HG02973 (cell line): ENCODE data around the gene SHE.

ENCODE experiments used
- ATAC-seq: cut with Tn5 transposase; IDR thresholded peaks from one replicate; pipeline ENCODE4 v1.9.1; 2021; ENCODE audit warnings: moderate library complexity; ENCODE audit not compliant: unreplicated experiment

Gene SHE

DNA sequence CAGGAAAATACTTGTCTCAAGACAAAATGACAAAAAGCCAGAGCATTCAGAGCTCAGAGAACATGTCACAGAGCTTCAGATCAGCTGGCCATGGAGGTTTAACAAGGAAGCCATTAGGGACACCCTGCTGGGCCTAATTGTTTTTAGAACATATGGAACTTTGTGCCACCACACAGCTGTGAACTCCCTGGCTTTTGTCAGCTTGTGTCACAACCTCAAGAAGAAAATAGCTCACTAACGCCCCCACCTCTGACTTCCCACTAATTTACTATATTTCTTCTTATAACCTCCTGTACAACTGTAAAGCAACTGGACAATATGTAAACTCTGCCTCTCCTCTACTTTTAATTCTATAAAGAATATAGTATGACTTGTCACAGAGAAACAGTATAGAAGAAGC lies 21.2 kb downstream of the SHE start:
- no peak for ATAC-seq

DNA sequence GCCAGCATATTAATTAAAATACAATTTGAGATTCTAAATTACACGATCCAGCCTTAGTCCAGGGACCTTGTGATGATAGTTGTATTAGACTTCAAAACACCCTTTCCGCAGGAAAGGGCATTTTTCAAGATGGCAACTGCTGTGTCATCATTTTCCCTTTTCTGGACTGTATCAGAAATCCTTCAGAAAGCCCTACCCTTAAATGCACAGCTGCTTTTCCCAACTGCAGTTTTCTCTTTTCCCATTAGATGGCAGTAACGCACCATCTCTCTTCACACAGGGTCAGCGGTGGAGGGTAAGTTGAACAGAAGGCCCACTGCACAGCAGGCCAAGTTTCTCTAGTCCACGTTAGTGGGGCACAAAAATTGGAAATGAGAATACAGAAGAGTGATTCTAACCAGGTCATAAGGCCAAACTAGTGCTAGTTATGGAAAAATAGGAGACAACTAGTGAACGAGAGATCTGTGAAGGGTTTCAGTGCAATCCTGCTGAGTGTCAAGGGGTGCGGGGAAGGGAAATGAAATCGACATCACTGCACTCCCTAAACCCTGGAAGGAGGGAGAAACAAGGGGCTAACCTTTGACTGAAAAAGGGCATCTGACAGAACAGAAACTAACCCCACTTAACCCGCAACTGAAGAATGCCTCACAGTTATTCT lies 22.3 kb downstream of the SHE start:
- no peak for ATAC-seq

DNA sequence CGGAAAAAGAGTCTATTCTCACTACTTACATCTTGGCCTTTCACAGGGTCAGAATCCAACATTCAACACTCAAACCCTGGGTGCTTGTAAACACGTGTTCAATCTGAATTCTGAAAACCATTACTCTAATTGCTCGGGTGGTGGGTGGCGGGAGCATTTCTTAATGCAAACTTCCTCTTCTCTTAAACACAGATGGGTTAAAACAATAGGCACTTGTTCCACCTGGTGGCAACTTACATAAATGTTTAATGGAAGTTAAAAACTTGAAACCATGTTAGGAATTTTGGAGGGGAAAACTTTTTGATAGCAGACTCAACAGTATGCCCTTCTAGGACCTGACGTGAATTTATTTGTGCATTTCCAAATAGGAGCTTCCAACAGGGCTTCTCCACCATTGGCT lies 23.6 kb downstream of the SHE start:
- no peak for ATAC-seq

DNA sequence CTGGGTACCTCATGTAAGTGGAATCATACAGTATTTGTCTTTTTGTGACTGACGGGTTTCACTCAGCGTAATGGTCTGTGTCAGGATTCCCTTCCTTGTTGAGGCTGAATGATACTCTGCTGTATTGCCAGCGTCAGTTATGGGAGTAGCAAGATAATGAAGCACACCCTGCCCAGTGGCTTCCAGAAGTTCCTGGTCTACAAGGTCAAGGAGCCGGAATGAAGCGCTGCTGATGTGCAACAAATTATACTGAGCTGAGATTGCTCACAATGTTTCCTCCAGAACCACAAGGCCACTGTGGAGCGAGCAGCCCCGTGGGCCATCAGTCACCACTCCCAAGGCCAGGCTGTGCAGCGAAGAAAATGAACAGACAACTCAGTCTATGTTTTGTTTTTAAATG lies 24.2 kb downstream of the SHE start:
- ATAC-seq = no peak

DNA sequence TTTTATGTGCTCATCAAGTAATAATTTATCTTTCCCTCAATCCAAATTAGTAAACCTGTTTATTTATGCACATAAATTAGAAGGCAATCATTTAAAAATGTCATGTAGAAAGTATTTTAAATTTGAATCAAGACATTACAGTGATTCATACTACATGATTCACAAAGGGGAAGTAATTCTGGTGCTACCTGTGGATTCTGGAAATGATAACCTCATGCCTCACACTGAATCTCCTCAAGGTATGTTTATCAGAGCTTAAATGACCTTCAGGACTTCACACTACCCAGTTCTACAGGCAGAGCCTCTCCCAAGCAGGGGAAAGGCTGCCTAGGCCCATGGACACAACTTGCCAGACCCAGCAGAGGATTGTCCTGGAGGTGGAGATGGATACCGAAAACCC lies 25.4 kb downstream of the SHE start:
- ATAC-seq = no peak

DNA sequence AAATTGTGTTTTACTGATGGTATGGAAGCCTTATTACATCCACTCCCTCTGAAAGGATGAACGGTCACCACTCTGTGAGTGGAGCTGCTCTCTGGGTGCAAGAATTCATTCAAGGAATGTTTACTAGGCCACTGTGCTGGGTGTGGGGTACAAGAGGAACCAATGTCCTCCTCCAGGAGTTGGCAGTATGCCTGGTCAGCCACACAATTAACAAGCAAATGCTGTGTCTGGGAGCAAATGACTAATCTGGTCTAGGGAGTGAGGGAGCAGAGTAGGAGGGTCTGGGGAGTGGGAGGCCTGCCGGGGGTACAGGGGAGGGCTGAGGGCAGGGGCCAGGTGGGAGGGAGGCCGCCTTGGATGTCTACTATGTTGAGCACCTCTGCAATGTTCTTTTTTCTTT lies 27.4 kb downstream of the SHE start:
- no peak for ATAC-seq

DNA sequence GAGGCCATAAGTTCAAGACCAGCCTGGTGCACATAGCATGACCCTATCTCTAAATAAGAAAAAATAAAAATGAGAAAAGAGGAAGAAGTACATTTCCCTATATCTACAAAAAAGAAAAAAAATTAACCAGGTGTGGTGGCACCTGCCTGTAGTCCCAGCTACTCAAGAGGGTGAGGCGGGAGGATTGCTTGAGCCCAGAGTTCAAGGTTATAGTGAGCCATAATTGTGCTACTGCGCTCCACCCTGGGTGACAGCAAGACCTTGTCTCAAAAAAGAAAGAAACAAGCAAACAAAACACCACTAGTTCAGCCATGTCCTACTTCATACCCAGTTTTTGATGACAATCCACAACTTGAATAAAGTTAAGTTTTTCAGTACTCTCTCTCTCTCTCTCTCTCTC lies 30.9 kb downstream of the SHE start:
- ATAC-seq = no peak

DNA sequence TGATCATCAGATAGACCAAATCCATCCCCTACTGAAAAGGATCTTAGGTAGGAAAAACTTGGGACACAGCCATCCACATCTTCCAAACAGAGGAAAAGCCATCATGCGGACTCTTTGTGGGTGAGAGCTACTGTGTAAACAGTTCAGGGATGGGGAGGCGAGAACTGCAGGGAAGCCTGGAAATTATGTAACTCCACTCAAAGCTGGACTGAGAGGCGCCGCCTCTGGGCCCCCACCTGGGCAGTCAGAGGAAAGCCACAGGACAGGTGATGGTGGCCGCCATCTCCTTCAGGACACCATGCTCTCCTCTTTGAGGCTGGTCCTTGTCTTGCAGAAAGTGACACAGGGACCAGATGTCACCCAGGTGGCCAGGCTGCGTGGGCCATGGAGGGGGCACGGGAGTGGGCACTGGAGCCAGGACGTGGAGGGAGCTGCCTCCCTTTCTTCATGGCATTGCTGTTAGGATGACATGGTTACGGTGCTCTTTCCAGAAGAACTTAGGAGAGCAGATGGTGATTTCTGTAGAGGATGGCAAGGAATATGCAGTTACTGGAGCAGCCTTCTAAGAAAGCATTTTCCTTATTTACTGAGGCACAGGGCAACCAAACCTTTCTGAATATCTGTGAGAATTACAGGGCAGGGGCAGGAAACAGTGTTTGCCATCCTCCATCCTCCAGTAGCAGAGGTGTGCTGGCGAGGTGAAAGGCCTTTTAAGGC lies 32.2 kb downstream of the SHE start:
- no peak for ATAC-seq

DNA sequence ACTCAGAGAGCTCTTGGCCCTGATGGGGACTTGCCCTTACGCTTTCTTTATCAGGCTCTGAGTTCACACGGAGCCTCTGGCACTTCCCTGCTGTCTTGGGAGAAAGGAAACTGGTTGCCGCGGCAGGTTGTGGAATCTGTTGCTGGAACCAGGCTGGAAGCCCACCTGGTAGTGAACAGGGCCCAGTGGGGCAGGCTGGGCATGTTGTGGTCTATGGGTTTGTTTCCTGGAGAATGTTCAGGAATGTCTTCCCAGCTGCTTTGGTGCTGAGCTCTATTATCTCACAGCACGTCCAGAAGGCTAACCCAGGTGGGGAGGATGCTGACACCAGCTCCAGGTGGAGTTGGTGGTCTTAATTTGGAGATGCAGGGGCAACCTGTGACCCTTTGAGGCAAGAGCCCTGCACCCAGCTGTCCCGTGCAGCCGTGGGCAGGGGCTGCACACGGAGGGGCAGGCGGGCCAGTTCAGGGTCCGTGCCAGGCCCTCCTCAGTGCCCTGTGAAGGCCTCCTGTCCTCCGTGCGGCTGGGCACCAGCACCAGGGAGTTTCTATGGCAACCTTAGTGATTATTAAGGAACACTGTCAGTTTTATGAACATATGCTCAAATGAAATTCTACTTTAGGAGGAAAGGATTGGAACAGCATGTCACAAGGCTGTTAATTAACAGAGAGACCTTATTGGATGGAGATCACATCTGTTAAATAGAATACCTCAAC lies 33.5 kb downstream of the SHE start:
- no peak for ATAC-seq

DNA sequence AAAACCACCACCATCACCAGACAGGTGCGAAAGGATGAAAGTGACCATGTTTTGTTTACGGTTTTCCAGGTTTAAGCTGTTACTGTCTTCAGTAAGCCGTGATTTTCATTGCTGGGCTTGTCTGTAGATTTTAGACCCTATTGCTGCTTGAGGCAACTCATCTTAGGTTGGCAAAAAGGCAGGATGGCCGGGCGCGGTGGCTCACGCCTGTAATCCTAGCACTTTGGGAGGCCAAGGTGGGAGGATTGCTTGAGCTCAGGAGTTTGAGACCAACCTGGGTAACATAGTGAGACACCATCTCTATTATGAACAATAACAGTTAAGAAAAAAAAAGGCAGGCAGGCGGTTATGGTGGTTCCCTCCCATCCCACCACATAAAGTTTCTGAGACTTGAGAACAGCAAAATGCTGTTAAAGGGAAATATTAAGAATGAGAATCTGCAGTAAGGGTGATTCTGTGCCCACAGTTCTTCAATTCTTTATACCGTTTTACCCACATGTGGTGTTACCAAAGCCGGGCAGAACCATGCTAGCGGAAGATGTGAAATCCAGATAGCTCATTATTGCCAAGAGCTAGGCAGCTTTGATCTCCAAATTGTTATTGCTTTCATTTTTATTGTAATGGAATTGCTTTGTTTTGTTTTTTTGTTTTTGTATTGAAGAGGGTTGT lies 34.6 kb downstream of the SHE start:
- ATAC-seq = no peak

DNA sequence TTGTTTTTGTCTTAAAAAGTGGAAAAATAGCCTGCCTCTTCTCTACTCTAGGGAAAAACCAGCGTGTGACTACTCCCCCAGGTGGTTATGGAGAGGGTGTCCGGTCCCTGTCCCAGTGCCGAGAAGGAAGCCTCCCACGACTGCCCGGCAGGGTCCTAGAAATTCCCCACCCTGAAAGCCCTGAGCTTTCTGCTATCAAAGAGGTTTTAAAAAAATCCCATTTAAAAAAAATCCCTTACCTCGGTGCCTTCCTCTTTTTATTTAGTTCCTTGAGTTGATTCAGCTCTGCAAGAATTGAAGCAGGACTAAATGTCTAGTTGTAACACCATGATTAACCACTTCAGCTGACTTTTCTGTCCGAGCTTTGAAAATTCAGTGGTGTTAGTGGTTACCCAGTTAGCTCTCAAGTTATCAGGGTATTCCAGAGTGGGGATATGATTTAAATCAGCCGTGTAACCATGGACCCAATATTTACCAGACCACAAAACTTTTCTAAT lies 35.2 kb downstream of the SHE start:
- ATAC-seq = no peak

DNA sequence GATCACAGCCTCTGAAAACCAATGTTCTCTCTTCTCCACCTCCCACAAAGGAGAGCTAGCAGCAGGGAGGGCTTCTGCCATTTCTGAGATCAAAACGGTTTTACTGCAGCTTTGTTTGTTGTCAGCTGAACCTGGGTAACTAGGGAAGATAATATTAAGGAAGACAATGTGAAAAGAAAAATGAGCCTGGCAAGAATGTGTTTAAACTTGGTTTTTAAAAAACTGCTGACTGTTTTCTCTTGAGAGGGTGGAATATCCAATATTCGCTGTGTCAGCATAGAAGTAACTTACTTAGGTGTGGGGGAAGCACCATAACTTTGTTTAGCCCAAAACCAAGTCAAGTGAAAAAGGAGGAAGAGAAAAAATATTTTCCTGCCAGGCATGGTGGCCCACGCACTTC lies 36.0 kb downstream of the SHE start:
- no peak for ATAC-seq

DNA sequence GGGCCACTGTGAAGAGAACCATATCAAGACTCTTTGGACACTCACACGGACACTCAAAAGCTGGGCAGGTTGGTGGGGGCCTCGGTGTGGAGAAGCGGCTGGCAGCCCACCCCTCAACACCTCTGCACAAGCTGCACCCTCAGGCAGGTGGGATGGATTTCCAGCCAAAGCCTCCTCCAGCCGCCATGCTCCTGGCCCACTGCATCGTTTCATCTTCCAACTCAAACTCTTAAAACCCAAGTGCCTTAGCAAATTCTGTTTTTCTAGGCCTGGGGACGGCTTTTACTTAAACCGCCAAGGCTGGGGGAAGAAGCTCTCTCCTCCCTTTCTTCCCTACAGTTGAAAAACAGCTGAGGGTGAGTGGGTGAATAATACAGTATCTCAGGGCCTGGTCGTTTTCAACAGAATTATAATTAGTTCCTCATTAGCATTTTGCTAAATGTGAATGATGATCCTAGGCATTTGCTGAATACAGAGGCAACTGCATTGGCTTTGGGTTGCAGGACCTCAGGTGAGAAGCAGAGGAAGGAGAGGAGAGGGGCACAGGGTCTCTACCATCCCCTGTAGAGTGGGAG lies 36.5 kb downstream of the SHE start:
- ATAC-seq = no peak

DNA sequence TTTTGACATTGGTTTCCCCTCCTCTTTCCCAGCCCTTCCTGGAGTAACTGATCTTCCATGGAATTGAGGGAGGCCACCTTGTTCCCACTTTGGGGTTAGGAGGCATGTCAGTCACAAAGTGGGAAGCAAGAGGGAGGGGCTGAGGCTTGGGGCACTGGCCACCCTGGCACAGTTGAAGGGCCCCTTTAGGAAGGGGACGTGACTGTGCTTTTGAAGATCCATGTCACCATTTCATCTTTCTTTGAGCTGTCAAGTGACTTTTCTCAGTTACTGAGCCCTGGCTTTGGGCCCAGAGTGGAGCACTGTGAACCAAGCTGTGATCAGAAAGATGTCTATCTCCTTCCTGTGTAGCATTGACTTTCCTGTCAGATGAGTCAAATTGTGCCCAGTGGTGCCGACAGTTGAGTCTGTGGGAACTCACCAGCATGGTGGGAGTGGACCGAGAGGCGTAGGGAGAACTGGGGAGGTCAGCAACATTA lies 38.7 kb downstream of the SHE start:
- no peak for ATAC-seq

DNA sequence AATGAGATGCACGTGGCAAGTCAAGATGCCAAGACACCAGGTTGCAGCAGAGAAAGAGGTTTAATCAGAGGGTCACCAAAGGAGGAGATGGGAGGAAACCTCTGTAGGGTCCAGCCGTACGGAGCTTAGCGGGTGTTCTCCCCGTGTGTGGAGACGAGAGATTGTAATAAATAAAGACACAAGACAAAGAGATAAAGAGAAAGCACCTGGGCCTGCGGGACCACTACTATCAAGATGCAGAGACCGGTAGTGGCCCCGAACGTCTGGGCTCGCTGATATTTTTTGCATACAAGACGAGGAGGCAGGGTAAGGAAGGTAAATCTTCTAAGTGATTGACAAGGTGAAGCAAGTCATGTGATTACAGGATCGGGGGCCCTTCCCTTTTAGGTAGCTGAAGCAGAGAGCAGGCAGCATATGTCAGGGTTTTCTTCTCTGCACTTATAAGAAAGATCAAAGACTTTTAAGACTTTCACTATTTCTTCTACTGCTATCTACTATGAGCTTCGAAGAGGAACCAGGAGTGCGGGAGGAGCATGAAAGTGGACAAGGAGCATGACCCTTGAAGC lies 41.4 kb downstream of the SHE start:
- ATAC-seq = no peak

DNA sequence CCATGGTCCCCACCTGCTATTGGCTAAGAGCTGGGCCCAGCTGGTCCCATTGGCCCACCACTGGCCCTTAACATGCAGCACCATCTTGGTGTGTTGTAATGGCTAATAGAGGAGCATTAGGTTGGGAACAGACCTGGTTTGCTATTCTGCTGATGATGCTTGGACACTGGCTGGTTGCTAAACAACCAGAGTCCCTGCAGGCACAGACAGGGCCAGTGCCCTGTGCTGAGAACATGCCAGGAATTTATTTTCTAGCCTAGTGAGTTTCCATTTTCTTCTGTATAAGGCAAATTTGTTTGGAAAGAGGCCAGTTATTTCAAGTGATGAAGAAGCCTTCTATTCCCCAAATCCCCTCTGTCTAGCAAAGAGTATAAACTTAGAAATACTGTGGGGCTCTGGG lies 43.1 kb downstream of the SHE start:
- no peak for ATAC-seq

DNA sequence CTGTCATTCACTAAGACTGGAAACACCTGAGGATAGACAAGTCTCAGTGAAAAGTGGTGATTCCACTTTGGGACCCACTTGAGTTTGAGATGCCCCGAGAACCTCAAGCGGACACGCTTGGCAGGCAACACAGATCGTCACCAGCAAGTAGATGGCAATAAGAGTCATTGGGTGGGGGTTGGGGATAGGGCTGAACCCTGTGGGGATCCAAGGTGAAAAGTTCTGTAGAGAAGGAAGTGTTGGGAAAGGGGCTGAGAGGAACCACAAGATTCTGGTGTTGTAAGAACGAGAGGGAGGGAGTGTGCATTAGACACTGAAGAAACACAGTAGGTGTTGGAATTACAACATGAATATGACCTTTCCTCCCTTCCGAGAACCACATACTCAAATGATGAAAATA lies 45.6 kb downstream of the SHE start:
- ATAC-seq = no peak

DNA sequence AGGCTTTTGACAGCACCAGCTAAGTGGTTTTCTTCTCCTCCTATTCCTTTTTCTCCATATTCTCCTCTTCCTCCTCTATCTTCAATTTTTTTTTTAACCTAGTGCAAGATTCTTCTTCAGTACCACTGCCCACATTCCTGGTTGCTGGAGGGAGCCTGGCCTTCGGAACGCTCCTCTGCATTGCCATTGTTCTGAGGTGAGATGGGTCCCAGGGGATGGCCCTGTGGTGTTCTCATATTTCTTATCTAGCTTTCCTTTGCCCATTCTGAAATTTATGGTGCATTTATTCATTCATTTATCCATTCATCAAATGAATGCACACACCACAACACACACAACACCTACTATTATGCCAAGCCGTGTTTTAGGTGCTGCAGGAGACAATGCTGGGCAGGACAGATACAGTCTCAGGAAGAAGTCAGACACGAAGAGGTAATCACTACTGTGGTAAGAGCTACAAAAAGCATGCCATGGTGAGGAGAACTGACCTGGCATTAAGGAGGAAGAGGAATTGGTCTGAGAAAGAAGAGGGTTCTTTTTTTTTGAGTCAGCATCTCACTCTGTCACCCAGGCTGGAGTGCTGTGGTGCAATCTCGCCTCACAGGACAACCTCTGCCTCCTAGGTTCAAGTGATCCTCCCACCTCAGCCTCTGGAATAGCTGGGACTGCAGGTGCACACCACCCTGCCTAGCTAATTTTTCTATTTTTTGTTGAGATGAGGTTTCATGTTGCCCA lies 47.7 kb downstream of the SHE start:
- no peak for ATAC-seq

DNA sequence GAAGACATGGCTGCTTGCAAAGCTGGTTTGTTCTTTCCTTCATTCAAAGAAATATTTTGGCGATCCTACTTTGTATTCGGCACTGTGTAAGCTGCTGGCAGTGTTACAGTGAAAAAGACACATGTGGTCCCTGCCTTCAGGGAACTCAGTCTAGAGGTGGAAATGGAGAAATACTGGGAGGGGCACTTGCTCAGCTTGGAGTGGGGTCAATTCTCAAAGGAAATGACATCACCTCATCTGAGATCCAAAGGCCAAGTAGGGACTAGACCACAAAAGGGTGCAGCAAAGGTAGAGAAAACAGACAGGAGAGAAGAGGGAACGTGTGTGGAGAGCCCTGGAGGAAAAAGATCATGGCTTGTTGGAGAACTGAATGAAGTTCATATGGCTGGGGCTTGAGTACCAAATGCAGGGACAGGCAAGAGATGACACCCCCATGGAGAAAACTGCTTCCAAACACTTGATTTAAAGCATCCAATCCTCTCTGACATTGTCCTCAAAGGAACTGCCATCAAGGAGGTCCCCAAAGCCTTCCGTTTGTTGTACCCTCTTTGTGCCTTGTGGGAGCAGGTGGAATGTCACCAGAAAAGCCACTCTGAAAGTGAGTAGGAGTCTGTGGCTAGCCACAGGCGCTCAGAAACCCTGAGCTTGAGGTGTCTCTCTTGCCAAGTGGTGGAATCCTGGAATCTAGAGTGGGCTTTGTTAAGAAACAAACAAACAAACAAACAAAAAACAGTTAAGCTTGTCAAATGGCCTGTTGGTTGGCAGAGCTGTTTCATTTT lies 48.4 kb downstream of the SHE start:
- ATAC-seq = no peak
